HUDEP-2 (cell line): ENCODE measurements around the gene RNLS.

Source experiments
- DNase-seq, 76 experiments: peaks; one replicate each; lab custom pipeline; 2025; ENCODE audit not compliant: unreplicated experiment in 76 of 76; lab: John Stamatoyannopoulos, UW

Gene RNLS

DNA sequence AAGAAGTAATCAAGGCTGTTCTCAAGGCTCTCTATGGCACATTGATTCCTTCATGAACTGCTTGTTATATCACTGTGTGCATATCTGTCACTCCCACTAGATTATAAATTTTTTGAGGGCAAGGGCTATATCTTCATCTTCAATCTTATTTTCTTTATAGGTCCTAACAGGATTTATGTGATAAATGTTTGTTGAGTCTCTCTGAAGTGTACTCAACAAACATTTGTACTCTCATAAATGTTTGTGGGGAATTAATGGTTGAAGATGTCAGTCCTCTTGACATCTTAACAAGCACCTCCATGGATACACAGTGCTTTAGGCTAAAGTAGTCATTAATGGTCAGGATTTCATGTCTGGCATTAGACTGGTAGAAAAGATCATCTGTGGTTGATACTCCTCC, 143.2 kb downstream of the RNLS start:
- DNase-seq = no peak

DNA sequence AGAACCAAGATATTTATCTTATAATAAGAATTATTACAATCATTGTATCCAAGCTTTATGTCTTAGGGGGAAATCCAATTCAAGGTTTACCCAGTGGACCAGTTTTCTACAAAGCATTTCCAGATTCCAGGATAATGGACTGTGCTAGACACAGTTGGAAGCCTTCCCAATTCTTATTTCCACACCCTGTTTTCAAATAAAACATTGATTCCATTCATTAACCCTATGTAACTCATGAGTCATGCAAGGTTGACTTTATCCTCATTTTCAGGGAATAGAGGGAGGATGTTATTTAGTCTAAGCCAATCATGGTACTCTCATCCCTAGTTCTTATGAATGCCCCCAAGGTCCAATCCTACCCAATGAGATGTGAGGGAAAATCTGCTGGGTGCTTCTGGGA, 145.7 kb downstream of the RNLS start:
- no peak for DNase-seq

GRCh38 chr10:88433565-88434186, 149.4 kb downstream of the RNLS start:
- DNase-seq = no peak

- DNase-seq = no peak
Observed at GRCh38 chr10:88431103-88431502, 152.0 kb downstream of the RNLS start.

DNA sequence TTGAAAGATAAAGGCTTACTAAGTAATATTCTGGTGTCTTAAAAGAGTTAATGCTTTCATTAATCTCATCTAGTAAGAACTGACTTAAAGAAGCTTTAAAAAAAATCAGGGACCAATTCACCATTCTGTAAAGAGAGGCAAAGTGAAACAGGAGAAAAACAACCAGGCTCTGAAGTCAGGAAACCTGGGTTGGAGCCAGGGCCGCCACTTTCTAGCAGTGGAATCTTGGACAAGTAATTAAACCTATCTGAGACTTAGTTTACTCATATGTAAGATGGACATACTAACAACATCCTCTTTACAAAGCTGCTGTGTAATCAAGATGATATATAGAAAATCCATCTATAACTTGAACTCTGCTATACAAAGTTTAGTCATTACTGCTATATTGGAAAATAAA, 154.1 kb downstream of the RNLS start:
- no peak for DNase-seq

DNA sequence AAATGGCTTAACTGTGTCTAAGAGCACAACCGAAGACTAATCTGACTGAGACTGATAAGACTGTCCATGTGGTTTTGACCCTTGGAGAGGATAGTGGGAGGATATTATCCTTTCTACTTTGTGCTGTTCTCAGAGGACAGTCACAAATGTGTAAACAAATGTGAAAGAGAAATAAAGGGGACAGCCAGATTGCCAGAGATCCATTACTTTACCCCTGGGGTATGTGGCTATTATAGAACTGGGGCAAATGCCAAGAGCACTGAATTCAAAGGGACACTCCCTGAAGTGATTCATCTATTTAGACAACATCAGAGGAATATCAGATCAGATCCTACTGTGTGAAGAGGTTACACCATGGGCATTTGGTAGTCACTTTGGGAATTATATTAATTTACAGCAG, 154.7 kb downstream of the RNLS start:
- DNase-seq = peak in 13 of 76 experiments; percentile 3 to 39 (median 12)

DNA sequence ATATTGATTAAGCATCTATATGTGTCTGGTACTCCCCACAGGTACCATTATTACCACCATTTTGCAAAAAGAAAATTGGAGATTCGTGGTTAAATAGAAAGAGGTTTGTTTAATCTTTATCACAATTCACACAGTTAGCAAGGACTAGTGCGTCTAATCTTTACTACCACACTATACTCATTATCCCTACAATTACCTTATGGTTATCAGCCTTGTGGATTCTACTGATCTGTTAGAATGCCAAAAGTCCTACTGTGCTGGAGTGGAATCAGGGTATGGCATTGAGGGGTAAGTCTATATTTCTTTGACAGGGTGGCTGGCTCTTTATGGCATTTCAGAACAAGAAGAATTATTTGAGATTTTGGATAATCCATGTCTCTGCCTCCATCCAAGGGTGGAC, 156.1 kb downstream of the RNLS start:
- DNase-seq = peak in 1 of 76 experiments; percentile 2

GRCh38 chr10:88424881-88425280, 158.2 kb downstream of the RNLS start:
- no peak for DNase-seq

DNA sequence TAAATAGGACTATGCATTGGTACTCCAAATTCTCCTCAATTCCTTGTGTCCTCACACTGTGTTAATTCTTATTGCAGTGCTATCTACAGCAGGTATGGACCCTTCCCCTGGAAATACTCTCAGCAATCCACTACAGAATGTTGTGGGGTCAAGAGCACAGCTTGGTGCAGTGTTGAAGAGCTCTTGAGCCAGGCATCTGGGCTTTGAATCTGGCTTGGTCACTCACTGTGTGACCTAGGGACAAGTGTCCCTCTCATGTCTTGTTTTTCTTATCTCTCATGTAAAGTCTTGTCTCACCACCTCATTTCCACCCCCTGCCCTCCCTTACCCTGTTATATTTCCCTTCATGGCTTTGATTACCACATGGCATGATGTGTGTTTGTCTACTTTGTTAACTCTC, 159.4 kb downstream of the RNLS start:
- DNase-seq = no peak

GRCh38 chr10:88421590-88421989, 161.5 kb downstream of the RNLS start:
- no peak for DNase-seq

- DNase-seq = no peak
Observed at GRCh38 chr10:88418871-88419270, 164.2 kb downstream of the RNLS start.

DNA sequence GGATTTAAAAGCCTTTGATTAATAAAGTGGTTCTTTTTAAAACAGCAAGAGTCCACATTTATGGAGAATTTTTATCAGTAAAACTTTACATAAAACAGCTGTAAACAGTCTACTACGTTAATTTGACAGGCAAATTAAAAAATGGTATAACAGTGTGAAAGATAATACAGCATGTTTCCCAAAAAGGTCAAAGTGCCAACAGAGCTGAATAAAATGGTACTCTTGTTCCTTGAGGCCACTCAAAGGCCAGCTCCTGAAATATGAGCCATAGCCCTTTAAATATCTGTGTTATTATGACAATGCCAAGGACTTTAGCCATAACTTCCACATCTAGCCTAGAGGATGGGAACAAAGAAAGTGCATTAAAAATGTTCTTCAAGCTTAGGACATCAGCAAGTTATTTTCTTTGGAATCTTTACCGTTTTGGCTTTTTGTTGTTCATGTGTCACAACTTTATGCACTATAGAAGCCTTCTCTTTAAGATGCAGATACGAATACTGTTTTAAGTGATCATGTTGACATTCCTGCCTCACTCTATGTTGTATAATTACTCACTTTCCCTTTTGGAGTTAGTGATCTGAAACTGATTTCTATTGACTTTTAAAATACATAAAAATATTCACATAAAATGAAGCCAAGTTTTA, 165.6 kb downstream of the RNLS start:
- DNase-seq = no peak

- no peak for DNase-seq
Observed at GRCh38 chr10:88416801-88417200, 166.3 kb downstream of the RNLS start.

GRCh38 chr10:88415533-88416130, 167.5 kb downstream of the RNLS start:
- DNase-seq = no peak

GRCh38 chr10:88413412-88413811, 169.7 kb downstream of the RNLS start:
- no peak for DNase-seq

DNA sequence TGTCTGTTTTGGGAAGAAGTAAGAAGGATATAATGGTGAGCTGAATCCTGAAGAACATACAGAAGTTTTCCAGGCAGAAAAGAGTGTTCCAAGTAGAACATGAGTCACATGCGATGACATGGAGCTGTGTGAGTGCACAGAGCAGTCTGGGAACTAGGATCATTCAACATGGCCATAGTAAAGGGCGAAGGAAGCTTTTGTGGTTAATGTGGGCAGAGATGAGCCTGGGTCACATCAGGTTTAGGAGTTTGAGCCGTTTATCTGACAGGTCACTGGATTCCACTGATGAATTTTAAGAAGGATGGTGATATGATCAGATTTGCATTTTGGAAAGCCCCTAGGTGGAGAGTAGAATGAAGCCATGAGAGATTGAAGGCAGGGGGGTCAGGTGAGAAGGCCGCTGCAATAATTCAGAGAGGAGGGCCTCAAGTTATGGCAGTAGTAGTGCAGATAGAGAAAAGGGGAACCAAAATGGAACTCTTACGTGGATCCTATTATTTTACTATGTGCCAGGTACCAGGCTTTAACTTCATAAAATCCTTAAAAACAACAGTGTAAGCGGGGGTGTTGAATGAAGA, 171.3 kb downstream of the RNLS start:
- DNase-seq = no peak

DNA sequence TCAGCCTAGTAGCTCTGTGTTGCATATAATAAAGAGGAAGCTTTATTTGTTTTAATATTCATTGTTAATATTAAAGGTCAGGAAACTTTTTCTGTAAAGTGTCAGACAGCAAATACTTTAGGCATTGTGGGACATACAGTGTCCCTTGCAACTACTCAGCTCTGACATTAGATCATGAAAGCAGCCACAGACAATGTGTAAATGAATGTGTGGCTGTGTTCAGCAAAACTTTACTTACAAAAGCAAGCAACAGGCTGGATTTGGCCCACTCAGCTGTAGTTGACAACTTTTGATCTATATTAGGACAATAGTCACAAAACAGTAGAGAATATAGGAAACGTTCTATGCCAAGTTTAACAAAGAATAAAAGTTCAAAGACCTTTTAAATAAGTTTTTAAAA, 173.3 kb downstream of the RNLS start:
- no peak for DNase-seq

GRCh38 chr10:88409236-88409635, 173.9 kb downstream of the RNLS start:
- no peak for DNase-seq

- no peak for DNase-seq
Observed at GRCh38 chr10:88408096-88408495, 175.0 kb downstream of the RNLS start.

DNA sequence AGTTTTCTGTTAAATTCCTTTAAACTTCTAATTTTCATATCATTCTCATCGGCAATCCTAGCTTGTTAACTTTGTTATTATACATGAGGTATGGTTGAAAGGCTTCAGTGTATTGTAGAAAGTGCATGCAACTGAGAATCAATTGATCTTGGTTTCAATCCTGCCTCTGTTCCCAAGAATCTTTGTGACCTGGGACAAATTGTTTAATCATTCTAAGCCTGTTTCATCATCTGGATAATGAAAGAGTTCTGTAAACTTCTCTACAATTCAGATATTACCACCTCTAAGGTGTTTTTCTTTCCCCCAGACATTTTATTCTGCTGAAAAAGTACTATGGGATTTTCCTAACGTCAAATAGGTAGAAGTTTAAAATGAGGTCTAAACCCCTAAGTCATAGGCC, 179.0 kb downstream of the RNLS start:
- DNase-seq = no peak

GRCh38 chr10:88401671-88402347, 181.3 kb downstream of the RNLS start:
- peak in 1 of 76 experiments; percentile 9 for DNase-seq
